H9 (cell line): ENCODE results near the gene CPLX1. TPM values are rescaled to one million over a fixed set of nuclear protein-coding genes. Genes with fewer than 3 reads are reported as not detected.

Experiments used
- DNase-seq: peaks from one replicate; pipeline ENCODE4 v3.0.0-alpha.2; 2017
- H2AFZ ChIP-seq: one replicate; pipeline ENCODE4 v1.6.1; 2013; ENCODE audit warnings: mild to moderate bottlenecking, low read length, control low read depth, moderate library complexity
- H2AK5ac ChIP-seq: 2 replicates; pipeline ENCODE4 v1.6.1; 2013; ENCODE audit warnings: low read length, control low read depth, mixed read lengths; ENCODE audit not compliant: insufficient read length
- H2BK120ac ChIP-seq: one replicate; pipeline ENCODE4 v1.6.1; 2013; ENCODE audit warnings: low read depth, mild to moderate bottlenecking, low read length, control low read depth, inconsistent platforms; ENCODE audit not compliant: poor library complexity, severe bottlenecking
- H2BK12ac ChIP-seq: 2 replicates; pipeline ENCODE4 v1.6.1; 2013; ENCODE audit warnings: low read length, control low read depth, mixed read lengths, low read depth; ENCODE audit not compliant: insufficient read length
- H2BK15ac ChIP-seq: 2 replicates; pipeline ENCODE4 v1.6.1; 2013; ENCODE audit warnings: low read depth, low read length, control low read depth
- H2BK20ac ChIP-seq: one replicate; pipeline ENCODE4 v1.6.1; 2013; ENCODE audit warnings: low read depth, mild to moderate bottlenecking, low read length, control low read depth, inconsistent platforms; ENCODE audit not compliant: poor library complexity, severe bottlenecking
- H2BK5ac ChIP-seq: 2 replicates; pipeline ENCODE4 v1.6.1; 2013; ENCODE audit warnings: low read length, control low read depth, mixed read lengths; ENCODE audit not compliant: insufficient read length
- H3K14ac ChIP-seq: 2 replicates; pipeline ENCODE4 v1.6.1; 2013; ENCODE audit warnings: low read length, control low read depth; ENCODE audit not compliant: insufficient read depth
- H3K18ac ChIP-seq: 2 replicates; pipeline ENCODE4 v1.6.1; 2013; ENCODE audit warnings: low read depth, mild to moderate bottlenecking, mixed read lengths, low read length, control low read depth; ENCODE audit not compliant: insufficient read length
- H3K23ac ChIP-seq: 2 replicates; pipeline ENCODE4 v1.6.1; 2013; ENCODE audit warnings: low read length, control low read depth, mixed read lengths, low read depth; ENCODE audit not compliant: insufficient read length
- H3K23me2 ChIP-seq: 2 replicates; pipeline ENCODE4 v1.6.1; 2013; ENCODE audit warnings: low read depth, mild to moderate bottlenecking, mixed read lengths, low read length, control low read depth; ENCODE audit not compliant: insufficient read length, poor library complexity, severe bottlenecking
- H3K27ac ChIP-seq: 2 replicates; pipeline ENCODE4 v1.5.1; 2013; ENCODE audit warnings: low read length, control low read depth, mixed read lengths, low read depth; ENCODE audit not compliant: insufficient read length
- H3K27me3 ChIP-seq: 2 replicates; pipeline ENCODE4 v1.6.1; 2013; ENCODE audit warnings: low read length, control low read depth, inconsistent platforms; ENCODE audit not compliant: insufficient read depth
- H3K4ac ChIP-seq: 2 replicates; pipeline ENCODE4 v1.6.1; 2013; ENCODE audit warnings: low read depth, mild to moderate bottlenecking, control low read depth, inconsistent platforms, low read length, moderate library complexity
- H3K4me1 ChIP-seq: 2 replicates; pipeline ENCODE4 v1.6.1; 2013; ENCODE audit warnings: low read length, control low read depth, inconsistent platforms; ENCODE audit not compliant: insufficient read depth
- H3K4me2 ChIP-seq: 2 replicates; pipeline ENCODE4 v1.6.1; 2013; ENCODE audit warnings: low read length, control low read depth, mixed read lengths; ENCODE audit not compliant: insufficient read length, insufficient read depth
- H3K56ac ChIP-seq: 2 replicates; pipeline ENCODE4 v1.6.1; 2013; ENCODE audit warnings: low read depth, mild to moderate bottlenecking, mixed read lengths, low read length, control low read depth; ENCODE audit not compliant: insufficient read length
- H3K79me1 ChIP-seq: 2 replicates; pipeline ENCODE4 v1.6.1; 2013; ENCODE audit warnings: low read depth, mild to moderate bottlenecking, moderate library complexity, low read length, control low read depth, inconsistent platforms; ENCODE audit not compliant: insufficient read depth, poor library complexity, severe bottlenecking
- H3K79me2 ChIP-seq: 2 replicates; pipeline ENCODE4 v1.6.1; 2013; ENCODE audit warnings: low read length, control low read depth, inconsistent platforms; ENCODE audit not compliant: insufficient read depth
- H3K9ac ChIP-seq: 2 replicates; pipeline ENCODE4 v1.6.1; 2013; ENCODE audit warnings: low read length, control low read depth, mixed read lengths; ENCODE audit not compliant: insufficient read length; ENCODE audit errors: extremely low read depth
- H3K9me3 ChIP-seq: one replicate; pipeline ENCODE4 v1.6.1; 2013; ENCODE audit warnings: low read depth, low read length, inconsistent platforms; ENCODE audit not compliant: control insufficient read depth
- H3T11ph ChIP-seq: one replicate; pipeline ENCODE4 v1.6.1; 2013; ENCODE audit warnings: mild to moderate bottlenecking, low read length, control low read depth, inconsistent platforms
- H4K20me1 ChIP-seq: one replicate; pipeline ENCODE4 v1.6.1; 2013; ENCODE audit not compliant: control insufficient read depth, insufficient read length, insufficient read depth
- H4K5ac ChIP-seq: 2 replicates; pipeline ENCODE4 v1.6.1; 2013; ENCODE audit warnings: low read depth, mild to moderate bottlenecking, mixed read lengths, low read length, control low read depth; ENCODE audit not compliant: insufficient read length
- H4K8ac ChIP-seq: replicated peaks from 2 replicates; pipeline ENCODE4 v1.6.1; 2013; ENCODE audit warnings: low read length, control low read depth, mixed read lengths, low read depth; ENCODE audit not compliant: insufficient read length
- H4K91ac ChIP-seq: 2 replicates; pipeline ENCODE4 v1.6.1; 2013; ENCODE audit warnings: low read depth, mild to moderate bottlenecking, moderate library complexity, mixed read lengths, low read length, control low read depth; ENCODE audit not compliant: insufficient read length
- H3K27ac Mint-ChIP-seq, 3 experiments: 2 replicates in 2 of 3; 3 replicates in 1 of 3; pipeline ENCODE4 v1.8.0; 2020 to 2021; ENCODE audit warnings: mixed read lengths in 3 of 3, mild to moderate bottlenecking in 1 of 3, moderate library complexity in 1 of 3
- H3K27me3 Mint-ChIP-seq: 2 replicates; pipeline ENCODE4 v1.8.0; 2021; ENCODE audit warnings: low read depth, mild to moderate bottlenecking, moderate library complexity, mixed read lengths
- H3K36me3 Mint-ChIP-seq, 3 experiments: 2 replicates in 2 of 3; 3 replicates in 1 of 3; pipeline ENCODE4 v1.8.0; 2020 to 2021; ENCODE audit warnings: low read depth in 3 of 3, mixed read lengths in 3 of 3; ENCODE audit not compliant: insufficient read depth in 1 of 3
- H3K4me1 Mint-ChIP-seq, 2 experiments: 2 replicates each; pipeline ENCODE4 v1.8.0; 2020; ENCODE audit warnings: mixed read lengths in 2 of 2
- H3K4me3 Mint-ChIP-seq, 2 experiments: 2 replicates in 1 of 2; 3 replicates in 1 of 2; pipeline ENCODE4 v1.8.0; 2020 to 2021; ENCODE audit warnings: mild to moderate bottlenecking in 2 of 2, mixed read lengths in 2 of 2, moderate library complexity in 1 of 2
- H3K9me3 Mint-ChIP-seq, 2 experiments: 2 replicates in 1 of 2; 3 replicates in 1 of 2; pipeline ENCODE4 v1.8.0; 2020; ENCODE audit warnings: mild to moderate bottlenecking in 2 of 2, mixed read lengths in 2 of 2, moderate library complexity in 1 of 2
- WGBS: extraction: QIAGEN DNeasy Blood & Tissue Kit; methylation state at CpG from one replicate; pipeline ENCODE4 v1.1.7; 2013; ENCODE audit warnings: missing lambda C conversion rate, low lambda C conversion rate, mixed read lengths; ENCODE audit not compliant: insufficient read length; ENCODE audit errors: extremely low coverage; 5-methylcytosine and 5-hydroxymethylcytosine counted together
- total RNA-seq: library from RNA; stranded (reverse); gene quantifications from 2 replicates; pipeline ENCODE4 v1.2.1, GENCODE V29; 2021
- TF ChIP-seq, protein P1 (sequence below): fragments of 200-600 bp; sonication (generic); conservative IDR thresholded peaks from 3 replicates; pipeline ENCODE4 v1.8.0; 2021; ENCODE audit warnings: antibody characterized with exemption, mild to moderate bottlenecking

The CPLX1 gene
- total RNA-seq, 1 experiment from 2014 or later: 0.90 TPM

DNA sequence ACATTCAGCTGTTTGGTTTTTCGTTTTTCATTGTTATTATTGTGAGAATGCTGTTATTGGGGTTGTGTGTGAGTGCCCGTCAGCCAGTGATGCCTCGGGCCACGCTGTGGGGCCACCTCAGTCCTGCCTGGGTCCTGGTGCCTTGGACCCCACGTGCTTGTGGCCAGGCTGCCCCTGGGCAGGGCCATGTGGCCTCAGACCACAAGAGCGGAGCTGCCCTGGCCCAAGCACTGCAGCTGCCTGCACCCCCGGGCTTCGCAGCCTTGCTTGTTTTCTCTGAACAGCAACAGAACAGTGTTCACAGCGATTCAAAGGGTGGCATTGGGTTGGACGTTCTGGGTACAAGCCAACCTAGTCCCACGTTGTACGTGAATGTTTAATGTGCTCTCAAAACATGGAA lies 56.9 kb downstream of the CPLX1 start:
- Mint-ChIP-seq H3K27me3 (peaks cover 2% of the 10 kb centered on the region; the same call in 1 of the 2 replicates), H3K4me1 (peaks cover 12 to 20% of the 10 kb centered on the region in 2 experiments), H3K27ac (no peak overlapping the region), H3K36me3 (peaks cover 38 to 80% (median 66%) of the 10 kb centered on the region in 3 experiments), H3K9me3 (peaks cover 2 to 11% of the 10 kb centered on the region in 2 experiments; a peak in 3 of 5 replicates), H3K4me3 (no peak overlapping the region)
- H4K91ac ChIP-seq: no peak overlapping the region
- no peak overlapping the region for H3K56ac ChIP-seq
- TF ChIP-seq, protein P1, sequence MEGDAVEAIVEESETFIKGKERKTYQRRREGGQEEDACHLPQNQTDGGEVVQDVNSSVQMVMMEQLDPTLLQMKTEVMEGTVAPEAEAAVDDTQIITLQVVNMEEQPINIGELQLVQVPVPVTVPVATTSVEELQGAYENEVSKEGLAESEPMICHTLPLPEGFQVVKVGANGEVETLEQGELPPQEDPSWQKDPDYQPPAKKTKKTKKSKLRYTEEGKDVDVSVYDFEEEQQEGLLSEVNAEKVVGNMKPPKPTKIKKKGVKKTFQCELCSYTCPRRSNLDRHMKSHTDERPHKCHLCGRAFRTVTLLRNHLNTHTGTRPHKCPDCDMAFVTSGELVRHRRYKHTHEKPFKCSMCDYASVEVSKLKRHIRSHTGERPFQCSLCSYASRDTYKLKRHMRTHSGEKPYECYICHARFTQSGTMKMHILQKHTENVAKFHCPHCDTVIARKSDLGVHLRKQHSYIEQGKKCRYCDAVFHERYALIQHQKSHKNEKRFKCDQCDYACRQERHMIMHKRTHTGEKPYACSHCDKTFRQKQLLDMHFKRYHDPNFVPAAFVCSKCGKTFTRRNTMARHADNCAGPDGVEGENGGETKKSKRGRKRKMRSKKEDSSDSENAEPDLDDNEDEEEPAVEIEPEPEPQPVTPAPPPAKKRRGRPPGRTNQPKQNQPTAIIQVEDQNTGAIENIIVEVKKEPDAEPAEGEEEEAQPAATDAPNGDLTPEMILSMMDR: no peak
- no peak overlapping the region for H3K23ac ChIP-seq
- H3K79me1 ChIP-seq: no peaks in the 10 kb centered on the region
- no peak overlapping the region for H4K8ac ChIP-seq
- H2AFZ ChIP-seq: no peak overlapping the region
- H2BK120ac ChIP-seq: no peak overlapping the region
- no peak for DNase-seq
- H2AK5ac ChIP-seq: no peak overlapping the region
- H2BK5ac ChIP-seq: no peak overlapping the region
- no CpG with 5 or more reads among the region's 12 CpGs for WGBS
- H3T11ph ChIP-seq: no peak overlapping the region
- no peak overlapping the region for H2BK12ac ChIP-seq
- H3K14ac ChIP-seq: no peak overlapping the region
- H3K4me2 ChIP-seq: no peak overlapping the region
- no peaks in the 10 kb centered on the region for H3K4me1 ChIP-seq
- no peak overlapping the region for H2BK15ac ChIP-seq
- H4K20me1 ChIP-seq: no peaks in the 10 kb centered on the region
- no peak overlapping the region for H2BK20ac ChIP-seq
- no peak overlapping the region for H3K4ac ChIP-seq
- no peaks in the 10 kb centered on the region for H3K9me3 ChIP-seq
- no peak overlapping the region for H4K5ac ChIP-seq
- H3K23me2 ChIP-seq: no peaks in the 10 kb centered on the region
- H3K27me3 ChIP-seq: no peaks in the 10 kb centered on the region
- no peak overlapping the region for H3K18ac ChIP-seq
- no peak overlapping the region for H3K27ac ChIP-seq
- no peak overlapping the region for H3K9ac ChIP-seq
- H3K79me2 ChIP-seq: peaks cover 2% of the 10 kb centered on the region; the same call in 1 of the 2 replicates
